Tibial nerve (tissue), 4 donors: ENCODE measurements around the gene HCN2.

ENCODE experiments used
- CTCF ChIP-seq, 5 experiments: fragments of 200-600 bp in 3 of 5; fragments of 450-650 bp in 2 of 5; sonication (generic) in 3 of 5; IDR thresholded peaks; one replicate each; pipeline ENCODE4 v1.5.1; 2016 to 2019; ENCODE audit warnings: antibody characterized with exemption in 5 of 5, mild to moderate bottlenecking in 3 of 5, moderate library complexity in 2 of 5
- EP300 ChIP-seq, 2 donors: sonication (generic); formaldehyde crosslinking; IDR thresholded peaks; one replicate each; pipeline ENCODE4 v1.6.1; 2017; ENCODE audit warnings: antibody characterized with exemption in 2 of 2, mild to moderate bottlenecking in 1 of 2
- POLR2A ChIP-seq, 2 donors: fragments of 450-650 bp; IDR thresholded peaks; one replicate each; pipeline ENCODE4 v1.6.1; 2017; ENCODE audit warnings: antibody characterized with exemption in 2 of 2, mild to moderate bottlenecking in 2 of 2, moderate library complexity in 2 of 2

- no peak for TF ChIP-seq CTCF (IDR thresholded peaks at IDR 0.05)
- TF ChIP-seq EP300 (IDR thresholded peaks at IDR 0.05) = no peak
- no peak for TF ChIP-seq POLR2A (IDR thresholded peaks at IDR 0.05)
These were observed 32.9 kb upstream of the HCN2 start for GRCh38 chr19:556611-557382.
